IMR-90 (cell line): ENCODE results near the gene PDK3. TPM values are rescaled to one million over a fixed set of nuclear protein-coding genes. Genes with fewer than 3 reads are reported as not detected.

Experiments
- ATAC-seq: fragments of 200-7000 bp; cut with Tn5 transposase; 2 replicates; pipeline ENCODE4 v1.9.1; 2020; ENCODE audit warnings: low read depth, mild to moderate bottlenecking, moderate library complexity
- BruUV-seq: library from RNA; stranded (reverse); fragments of 400-500 nt; replicated peaks from 2 replicates; lab custom pipeline; 2021; lab: Mats Ljungman, UMichigan
- CTCF ChIA-PET: fragments of 300-600 bp; formaldehyde crosslinking; extraction: SDS; loops from one replicate; lab custom pipeline; 2021; ENCODE audit warnings: antibody characterized with exemption; lab: Yijun Ruan, JAX
- POLR2A ChIA-PET: fragments of 300-600 bp; sonication (Branson Sonifier 250); formaldehyde crosslinking; loops from one replicate; lab custom pipeline; 2022; ENCODE audit warnings: antibody characterized with exemption; ENCODE audit not compliant: unreplicated experiment; lab: Charles Lee
- DNase-seq: peaks from one replicate; pipeline ENCODE4 v3.0.0; 2013
- H2AFZ ChIP-seq: replicated peaks from 2 replicates; pipeline ENCODE3; 2013; ENCODE audit warnings: low read length, mild to moderate bottlenecking; ENCODE audit not compliant: poor library complexity
- H2AK5ac ChIP-seq: 2 replicates; pipeline ENCODE4 v1.6.1; 2013; ENCODE audit warnings: low read depth, low read length, inconsistent platforms
- H2AK9ac ChIP-seq: replicated peaks from 2 replicates; pipeline ENCODE3; 2013; ENCODE audit warnings: mild to moderate bottlenecking, low read depth, low read length, moderate library complexity; ENCODE audit not compliant: poor library complexity
- H2BK120ac ChIP-seq: 2 replicates; pipeline ENCODE4 v1.6.1; 2013; ENCODE audit warnings: low read depth, low read length, inconsistent platforms
- H2BK15ac ChIP-seq: 3 replicates; pipeline ENCODE4 v1.6.1; 2013; ENCODE audit warnings: low read depth, low read length, inconsistent platforms
- H2BK20ac ChIP-seq: 2 replicates; pipeline ENCODE4 v1.6.1; 2013; ENCODE audit warnings: low read depth, mild to moderate bottlenecking, inconsistent platforms, low read length, moderate library complexity
- H2BK5ac ChIP-seq: 2 replicates; pipeline ENCODE4 v1.6.1; 2013; ENCODE audit warnings: mild to moderate bottlenecking, low read depth, low read length, inconsistent platforms; ENCODE audit not compliant: poor library complexity, severe bottlenecking
- H3K14ac ChIP-seq: replicated peaks from 2 replicates; pipeline ENCODE4 v1.6.1; 2013; ENCODE audit warnings: low read depth, low read length, inconsistent platforms
- H3K18ac ChIP-seq: 2 replicates; pipeline ENCODE4 v1.6.1; 2013; ENCODE audit warnings: low read depth, low read length, control low read depth
- H3K23ac ChIP-seq: 2 replicates; pipeline ENCODE4 v1.6.1; 2013; ENCODE audit warnings: low read depth, low read length, inconsistent platforms
- H3K27ac ChIP-seq: 2 replicates; pipeline ENCODE4 v1.5.1; 2013; ENCODE audit warnings: mild to moderate bottlenecking, control low read depth, low read length; ENCODE audit not compliant: insufficient read depth
- H3K27me3 ChIP-seq: 2 replicates; pipeline ENCODE4 v1.6.1; 2013; ENCODE audit warnings: low read length; ENCODE audit not compliant: control insufficient read depth, insufficient read depth
- H3K36me3 ChIP-seq: 2 replicates; pipeline ENCODE4 v1.6.1; 2013; ENCODE audit warnings: low read length, mixed read lengths; ENCODE audit not compliant: control insufficient read depth, insufficient read depth
- H3K4ac ChIP-seq: 2 replicates; pipeline ENCODE4 v1.6.1; 2013; ENCODE audit warnings: low read depth, low read length, inconsistent platforms
- H3K4me1 ChIP-seq: 2 replicates; pipeline ENCODE4 v1.6.1; 2013; ENCODE audit warnings: low read length, mixed read lengths; ENCODE audit not compliant: control insufficient read depth, insufficient read depth
- H3K4me2 ChIP-seq: 2 replicates; pipeline ENCODE4 v1.6.1; 2013; ENCODE audit warnings: low read depth, mild to moderate bottlenecking, control low read depth, low read length, moderate library complexity
- H3K4me3 ChIP-seq: 2 replicates; pipeline ENCODE4 v1.5.1; 2013; ENCODE audit warnings: low read depth, mild to moderate bottlenecking, control low read depth, low read length, moderate library complexity; ENCODE audit not compliant: insufficient read depth
- H3K56ac ChIP-seq: 2 replicates; pipeline ENCODE4 v1.6.1; 2013; ENCODE audit warnings: low read length, inconsistent platforms; ENCODE audit not compliant: insufficient read depth; ENCODE audit errors: extremely low read depth
- H3K79me1 ChIP-seq, 2 experiments: 2 replicates each; pipeline ENCODE4 v1.6.1; 2013; ENCODE audit warnings: low read length in 2 of 2, inconsistent platforms in 1 of 2, low read depth in 1 of 2
- H3K9ac ChIP-seq: 2 replicates; pipeline ENCODE4 v1.6.1; 2013; ENCODE audit warnings: low read depth, low read length, control low read depth
- H3K9me1 ChIP-seq: 2 replicates; pipeline ENCODE4 v1.6.1; 2013; ENCODE audit warnings: low read length, inconsistent platforms; ENCODE audit not compliant: insufficient read depth
- H3K9me3 ChIP-seq: 2 replicates; pipeline ENCODE4 v1.6.1; 2013; ENCODE audit warnings: low read length; ENCODE audit not compliant: control insufficient read depth, insufficient read depth
- H4K20me1 ChIP-seq: 2 replicates; pipeline ENCODE4 v1.6.1; 2013; ENCODE audit warnings: low read length, inconsistent platforms; ENCODE audit not compliant: insufficient read depth
- H4K5ac ChIP-seq: 2 replicates; pipeline ENCODE4 v1.6.1; 2013; ENCODE audit warnings: mild to moderate bottlenecking, low read depth, low read length, control low read depth
- H4K8ac ChIP-seq, 2 experiments: 2 replicates each; pipeline ENCODE4 v1.6.1; 2013; ENCODE audit warnings: low read depth in 2 of 2, low read length in 2 of 2, control low read depth in 1 of 2, inconsistent platforms in 1 of 2
- H4K91ac ChIP-seq: 2 replicates; pipeline ENCODE4 v1.6.1; 2013; ENCODE audit warnings: low read depth, low read length, inconsistent platforms; ENCODE audit not compliant: insufficient read depth
- CEBPB ChIP-seq: IDR thresholded peaks from 2 replicates; pipeline ENCODE4 v1.6.1; 2012; ENCODE audit warnings: low read depth, low read length, improper control_type of control experiment
- FOS ChIP-seq: fragments of 150-350 bp; IDR thresholded peaks from 2 replicates; pipeline ENCODE4 v1.6.1; 2016; ENCODE audit warnings: low read depth, low read length
- MAFK ChIP-seq: IDR thresholded peaks from 2 replicates; pipeline ENCODE4 v1.6.1; 2012; ENCODE audit warnings: low read depth, low read length, improper control_type of control experiment
- MAZ ChIP-seq: IDR thresholded peaks from 2 replicates; pipeline ENCODE4 v1.6.1; 2012; ENCODE audit warnings: low read depth, mild to moderate bottlenecking, low read length, improper control_type of control experiment, moderate library complexity, borderline replicate concordance
- MXI1 ChIP-seq: IDR thresholded peaks from 2 replicates; pipeline ENCODE4 v1.6.1; 2012; ENCODE audit warnings: low read depth, mild to moderate bottlenecking, low read length, moderate library complexity, borderline replicate concordance
- NFE2L2 ChIP-seq: fragments of 150-350 bp; IDR thresholded peaks from 2 replicates; pipeline ENCODE4 v1.6.1; 2016; ENCODE audit warnings: low read depth, mild to moderate bottlenecking, low read length
- RCOR1 ChIP-seq: IDR thresholded peaks from 2 replicates; pipeline ENCODE4 v1.6.1; 2012; ENCODE audit warnings: mild to moderate bottlenecking, low read length, improper control_type of control experiment; ENCODE audit not compliant: insufficient replicate concordance
- RFX5 ChIP-seq: IDR thresholded peaks from 2 replicates; pipeline ENCODE4 v1.8.0; 2012; ENCODE audit warnings: low read depth, mild to moderate bottlenecking, low read length, moderate library complexity
- WGBS, 2 experiments: methylation state at CpG; one replicate each; pipeline versions ENCODE4 v1.1.5 to v1.1.7; 2013; ENCODE audit warnings: missing lambda C conversion rate in 2 of 2; ENCODE audit not compliant: insufficient read length in 1 of 2; ENCODE audit errors: extremely low coverage in 2 of 2; 5-methylcytosine and 5-hydroxymethylcytosine counted together
- dilution Hi-C: fragments of 300-500 bp; cut with HindIII; formaldehyde crosslinking; loops from one replicate; pipeline ENCODE4 v1.14.3; 2018; ENCODE audit warnings: low sequenced_read_pairs; ENCODE audit not compliant: unreplicated experiment
- in situ Hi-C: fragments of 300-500 bp; cut with MboI; formaldehyde crosslinking; loops from 3 replicates; pipeline ENCODE4 v1.14.3; 2019; ENCODE audit warnings: low sequenced_read_pairs, inconsistent platforms, mixed read lengths
- intact Hi-C: fragments of 100-400 bp; cut with micrococcal nuclease; formaldehyde crosslinking; loops from 2 replicates; pipeline ENCODE4 v1.10.0; 2022
- polyA plus RNA-seq, 3 experiments: library from polyadenylated mRNA; depleted of rRNA; stranded (reverse); fragments of >200 nt; gene quantifications; 2 replicates each; pipeline ENCODE4 v1.2.3, GENCODE V29; 2012; ENCODE audit warnings: low replicate concordance in 1 of 3
- total RNA-seq: library from RNA; depleted of rRNA; stranded (reverse); fragments of >200 nt; gene quantifications from 2 replicates; pipeline ENCODE4 v1.2.3, GENCODE V29; 2012
- TF ChIP-seq, protein P1 (sequence below): fragments of 150-350 bp; IDR thresholded peaks from 2 replicates; pipeline ENCODE4 v1.6.1; 2016; ENCODE audit warnings: low read depth, mild to moderate bottlenecking, low read length, moderate library complexity, borderline replicate concordance
- TF ChIP-seq, protein P2 (sequence below): conservative IDR thresholded peaks from 2 replicates; pipeline ENCODE4 v1.5.1; 2012; ENCODE audit warnings: mild to moderate bottlenecking, low read depth, low read length, improper control_type of control experiment

PDK3 gene
- total and polyA plus RNA-seq, 2 of the 4 experiments (the other 2 are of a cell fraction): 2.3 to 4.8 TPM

DNA sequence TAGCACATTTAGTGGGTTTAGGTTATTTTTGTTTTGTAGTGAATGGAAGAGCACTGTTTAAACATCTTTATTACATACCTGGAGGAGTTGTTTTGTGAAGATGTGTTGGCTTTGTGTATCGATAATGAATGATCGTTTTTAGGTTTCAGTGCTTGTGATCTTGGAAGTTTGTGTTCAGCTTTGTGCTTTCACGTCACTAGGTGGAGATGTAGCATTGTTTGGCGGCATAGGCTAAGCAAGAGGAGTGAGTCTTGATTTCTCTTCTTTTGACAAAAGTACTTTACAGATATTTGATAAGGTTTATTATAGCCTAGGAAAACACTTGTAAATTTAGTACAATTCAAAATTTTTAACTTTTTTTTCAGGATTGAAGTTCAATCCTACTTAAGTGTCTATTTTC lies 50.4 kb downstream of the PDK3 start:
- CTCF ChIA-PET: interaction anchor here (0.7 kb wide), 1 partner anchor 17 kb away, joined by 3 read pairs; no protein-coding TSS in a partner anchor

More for the DNA sequence above, 50.4 kb downstream of the PDK3 start:
- Histone ChIP-seq H3K36me3 (no peaks in the 10 kb centered on the region), H2AK5ac (no peak overlapping the region), H2AFZ (no peak overlapping the region), H2BK120ac (no peak overlapping the region), H2BK5ac (no peak overlapping the region), H3K9ac (no peak overlapping the region), H3K4me3 (no peak overlapping the region), H3K56ac (no peak overlapping the region), H4K91ac (no peak overlapping the region), H2AK9ac (no peak overlapping the region), H3K9me1 (no peaks in the 10 kb centered on the region), H3K23ac (no peak overlapping the region), H2BK20ac (no peak overlapping the region), H3K27me3 (peaks cover 2% of the 10 kb centered on the region; the same call in 1 of the 2 replicates), H3K4me2 (no peak overlapping the region), H4K20me1 (no peaks in the 10 kb centered on the region), H3K4ac (no peak overlapping the region), H3K27ac (no peak overlapping the region), H4K8ac (no peak overlapping the region), H3K14ac (no peak overlapping the region), H3K9me3 (no peaks in the 10 kb centered on the region), H4K5ac (no peak overlapping the region), H3K18ac (no peak overlapping the region), H3K4me1 (no peaks in the 10 kb centered on the region), H3K79me1 (no peaks in the 10 kb centered on the region), H2BK15ac (no peak overlapping the region)
- POLR2A ChIA-PET: no interaction called here
- WGBS, 2 experiments: no CpG with 5 or more reads among the region's 4 CpGs
- TF ChIP-seq MXI1 (no peak), CEBPB (no peak), NFE2L2 (no peak), RFX5 (no peak), RCOR1 (no peak), FOS (no peak), MAZ (no peak), MAFK (no peak)
- TF ChIP-seq, protein P1, sequence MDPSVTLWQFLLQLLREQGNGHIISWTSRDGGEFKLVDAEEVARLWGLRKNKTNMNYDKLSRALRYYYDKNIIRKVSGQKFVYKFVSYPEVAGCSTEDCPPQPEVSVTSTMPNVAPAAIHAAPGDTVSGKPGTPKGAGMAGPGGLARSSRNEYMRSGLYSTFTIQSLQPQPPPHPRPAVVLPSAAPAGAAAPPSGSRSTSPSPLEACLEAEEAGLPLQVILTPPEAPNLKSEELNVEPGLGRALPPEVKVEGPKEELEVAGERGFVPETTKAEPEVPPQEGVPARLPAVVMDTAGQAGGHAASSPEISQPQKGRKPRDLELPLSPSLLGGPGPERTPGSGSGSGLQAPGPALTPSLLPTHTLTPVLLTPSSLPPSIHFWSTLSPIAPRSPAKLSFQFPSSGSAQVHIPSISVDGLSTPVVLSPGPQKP: no peak
- TF ChIP-seq, protein P2, sequence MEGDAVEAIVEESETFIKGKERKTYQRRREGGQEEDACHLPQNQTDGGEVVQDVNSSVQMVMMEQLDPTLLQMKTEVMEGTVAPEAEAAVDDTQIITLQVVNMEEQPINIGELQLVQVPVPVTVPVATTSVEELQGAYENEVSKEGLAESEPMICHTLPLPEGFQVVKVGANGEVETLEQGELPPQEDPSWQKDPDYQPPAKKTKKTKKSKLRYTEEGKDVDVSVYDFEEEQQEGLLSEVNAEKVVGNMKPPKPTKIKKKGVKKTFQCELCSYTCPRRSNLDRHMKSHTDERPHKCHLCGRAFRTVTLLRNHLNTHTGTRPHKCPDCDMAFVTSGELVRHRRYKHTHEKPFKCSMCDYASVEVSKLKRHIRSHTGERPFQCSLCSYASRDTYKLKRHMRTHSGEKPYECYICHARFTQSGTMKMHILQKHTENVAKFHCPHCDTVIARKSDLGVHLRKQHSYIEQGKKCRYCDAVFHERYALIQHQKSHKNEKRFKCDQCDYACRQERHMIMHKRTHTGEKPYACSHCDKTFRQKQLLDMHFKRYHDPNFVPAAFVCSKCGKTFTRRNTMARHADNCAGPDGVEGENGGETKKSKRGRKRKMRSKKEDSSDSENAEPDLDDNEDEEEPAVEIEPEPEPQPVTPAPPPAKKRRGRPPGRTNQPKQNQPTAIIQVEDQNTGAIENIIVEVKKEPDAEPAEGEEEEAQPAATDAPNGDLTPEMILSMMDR: no peak
- dilution Hi-C loops (no loop called here), intact Hi-C loops (no loop called here), in situ Hi-C loops (no loop called here)
- no TSS peak for BruUV-seq
- ATAC-seq (no peak), DNase-seq (peak; percentile 4)
